HG02588 (cell line): ENCODE results near the gene FRMD4B.

Source experiments
- ATAC-seq: cut with Tn5 transposase; IDR thresholded peaks from one replicate; pipeline ENCODE4 v1.9.1; 2021; ENCODE audit warnings: mild to moderate bottlenecking, moderate library complexity; ENCODE audit not compliant: unreplicated experiment

Gene FRMD4B

GRCh38 chr3:69406163-69406562 is 20.3 kb upstream of the FRMD4B start:
- ATAC-seq: no peak

- ATAC-seq: no peak
These were observed 19.2 kb upstream of the FRMD4B start for GRCh38 chr3:69405067-69405466.

GRCh38 chr3:69403454-69403853 is 17.6 kb upstream of the FRMD4B start:
- ATAC-seq: no peak

- no peak for ATAC-seq
These were observed 14.8 kb upstream of the FRMD4B start for GRCh38 chr3:69400683-69401082.

GRCh38 chr3:69392850-69393249 is 7.0 kb upstream of the FRMD4B start:
- ATAC-seq: no peak

GRCh38 chr3:69392415-69392814 is 6.5 kb upstream of the FRMD4B start:
- ATAC-seq: no peak

- ATAC-seq: no peak
These were observed 5.7 kb upstream of the FRMD4B start for GRCh38 chr3:69391554-69391953.

GRCh38 chr3:69390771-69391170 is 4.9 kb upstream of the FRMD4B start:
- no peak for ATAC-seq

GRCh38 chr3:69389520-69390248 is 3.8 kb upstream of the FRMD4B start:
- ATAC-seq: no peak

GRCh38 chr3:69388241-69388640 is 2.4 kb upstream of the FRMD4B start:
- ATAC-seq: no peak

GRCh38 chr3:69386556-69387385 is 883 bp upstream of the FRMD4B start:
- ATAC-seq: no peak

GRCh38 chr3:69385123-69385722 is 665 bp downstream of the FRMD4B start:
- ATAC-seq: no peak

GRCh38 chr3:69384326-69384725 is 1.6 kb downstream of the FRMD4B start:
- no peak for ATAC-seq

GRCh38 chr3:69379661-69380060 is 6.2 kb downstream of the FRMD4B start:
- ATAC-seq: no peak

GRCh38 chr3:69378112-69378802 is 7.6 kb downstream of the FRMD4B start:
- no peak for ATAC-seq

- ATAC-seq: no peak
These were observed 8.6 kb downstream of the FRMD4B start for GRCh38 chr3:69377262-69377661.

GRCh38 chr3:69376731-69377130 is 9.2 kb downstream of the FRMD4B start:
- no peak for ATAC-seq

GRCh38 chr3:69371816-69372215 is 14.1 kb downstream of the FRMD4B start:
- ATAC-seq: no peak

GRCh38 chr3:69370901-69371301 is 15.0 kb downstream of the FRMD4B start:
- ATAC-seq: no peak

- ATAC-seq: no peak
These were observed 15.6 kb downstream of the FRMD4B start for GRCh38 chr3:69370156-69370883.
